IMR-90 (cell line): Measurements from ENCODE around the gene DLGAP4. TPM values are rescaled to one million over a fixed set of nuclear protein-coding genes. Genes with fewer than 3 reads are reported as not detected.

Experiments
- ATAC-seq: fragments of 200-7000 bp; cut with Tn5 transposase; 2 replicates; pipeline ENCODE4 v1.9.1; 2020; ENCODE audit warnings: low read depth, mild to moderate bottlenecking, moderate library complexity
- BruUV-seq: library from RNA; stranded (reverse); fragments of 400-500 nt; replicated peaks from 2 replicates; lab custom pipeline; 2021; lab: Mats Ljungman, UMichigan
- CTCF ChIA-PET: fragments of 300-600 bp; formaldehyde crosslinking; extraction: SDS; loops from one replicate; lab custom pipeline; 2021; ENCODE audit warnings: antibody characterized with exemption; lab: Yijun Ruan, JAX
- POLR2A ChIA-PET: fragments of 300-600 bp; sonication (Branson Sonifier 250); formaldehyde crosslinking; loops from one replicate; lab custom pipeline; 2022; ENCODE audit warnings: antibody characterized with exemption; ENCODE audit not compliant: unreplicated experiment; lab: Charles Lee
- DNase-seq: peaks from one replicate; pipeline ENCODE4 v3.0.0; 2013
- H2AFZ ChIP-seq: replicated peaks from 2 replicates; pipeline ENCODE3; 2013; ENCODE audit warnings: low read length, mild to moderate bottlenecking; ENCODE audit not compliant: poor library complexity
- H2AK5ac ChIP-seq: 2 replicates; pipeline ENCODE4 v1.6.1; 2013; ENCODE audit warnings: low read depth, low read length, inconsistent platforms
- H2AK9ac ChIP-seq: replicated peaks from 2 replicates; pipeline ENCODE3; 2013; ENCODE audit warnings: mild to moderate bottlenecking, low read depth, low read length, moderate library complexity; ENCODE audit not compliant: poor library complexity
- H2BK120ac ChIP-seq: 2 replicates; pipeline ENCODE4 v1.6.1; 2013; ENCODE audit warnings: low read depth, low read length, inconsistent platforms
- H2BK15ac ChIP-seq: 3 replicates; pipeline ENCODE4 v1.6.1; 2013; ENCODE audit warnings: low read depth, low read length, inconsistent platforms
- H2BK20ac ChIP-seq: 2 replicates; pipeline ENCODE4 v1.6.1; 2013; ENCODE audit warnings: low read depth, mild to moderate bottlenecking, inconsistent platforms, low read length, moderate library complexity
- H2BK5ac ChIP-seq: 2 replicates; pipeline ENCODE4 v1.6.1; 2013; ENCODE audit warnings: mild to moderate bottlenecking, low read depth, low read length, inconsistent platforms; ENCODE audit not compliant: poor library complexity, severe bottlenecking
- H3K14ac ChIP-seq: replicated peaks from 2 replicates; pipeline ENCODE4 v1.6.1; 2013; ENCODE audit warnings: low read depth, low read length, inconsistent platforms
- H3K18ac ChIP-seq: 2 replicates; pipeline ENCODE4 v1.6.1; 2013; ENCODE audit warnings: low read depth, low read length, control low read depth
- H3K23ac ChIP-seq: 2 replicates; pipeline ENCODE4 v1.6.1; 2013; ENCODE audit warnings: low read depth, low read length, inconsistent platforms
- H3K27ac ChIP-seq: 2 replicates; pipeline ENCODE4 v1.5.1; 2013; ENCODE audit warnings: mild to moderate bottlenecking, control low read depth, low read length; ENCODE audit not compliant: insufficient read depth
- H3K27me3 ChIP-seq: 2 replicates; pipeline ENCODE4 v1.6.1; 2013; ENCODE audit warnings: low read length; ENCODE audit not compliant: control insufficient read depth, insufficient read depth
- H3K36me3 ChIP-seq: 2 replicates; pipeline ENCODE4 v1.6.1; 2013; ENCODE audit warnings: low read length, mixed read lengths; ENCODE audit not compliant: control insufficient read depth, insufficient read depth
- H3K4ac ChIP-seq: 2 replicates; pipeline ENCODE4 v1.6.1; 2013; ENCODE audit warnings: low read depth, low read length, inconsistent platforms
- H3K4me1 ChIP-seq: 2 replicates; pipeline ENCODE4 v1.6.1; 2013; ENCODE audit warnings: low read length, mixed read lengths; ENCODE audit not compliant: control insufficient read depth, insufficient read depth
- H3K4me2 ChIP-seq: 2 replicates; pipeline ENCODE4 v1.6.1; 2013; ENCODE audit warnings: low read depth, mild to moderate bottlenecking, control low read depth, low read length, moderate library complexity
- H3K4me3 ChIP-seq: 2 replicates; pipeline ENCODE4 v1.5.1; 2013; ENCODE audit warnings: low read depth, mild to moderate bottlenecking, control low read depth, low read length, moderate library complexity; ENCODE audit not compliant: insufficient read depth
- H3K56ac ChIP-seq: 2 replicates; pipeline ENCODE4 v1.6.1; 2013; ENCODE audit warnings: low read length, inconsistent platforms; ENCODE audit not compliant: insufficient read depth; ENCODE audit errors: extremely low read depth
- H3K79me1 ChIP-seq, 2 experiments: 2 replicates each; pipeline ENCODE4 v1.6.1; 2013; ENCODE audit warnings: low read length in 2 of 2, inconsistent platforms in 1 of 2, low read depth in 1 of 2
- H3K9ac ChIP-seq: 2 replicates; pipeline ENCODE4 v1.6.1; 2013; ENCODE audit warnings: low read depth, low read length, control low read depth
- H3K9me1 ChIP-seq: 2 replicates; pipeline ENCODE4 v1.6.1; 2013; ENCODE audit warnings: low read length, inconsistent platforms; ENCODE audit not compliant: insufficient read depth
- H3K9me3 ChIP-seq: 2 replicates; pipeline ENCODE4 v1.6.1; 2013; ENCODE audit warnings: low read length; ENCODE audit not compliant: control insufficient read depth, insufficient read depth
- H4K20me1 ChIP-seq: 2 replicates; pipeline ENCODE4 v1.6.1; 2013; ENCODE audit warnings: low read length, inconsistent platforms; ENCODE audit not compliant: insufficient read depth
- H4K5ac ChIP-seq: 2 replicates; pipeline ENCODE4 v1.6.1; 2013; ENCODE audit warnings: mild to moderate bottlenecking, low read depth, low read length, control low read depth
- H4K8ac ChIP-seq, 2 experiments: 2 replicates each; pipeline ENCODE4 v1.6.1; 2013; ENCODE audit warnings: low read depth in 2 of 2, low read length in 2 of 2, control low read depth in 1 of 2, inconsistent platforms in 1 of 2
- H4K91ac ChIP-seq: 2 replicates; pipeline ENCODE4 v1.6.1; 2013; ENCODE audit warnings: low read depth, low read length, inconsistent platforms; ENCODE audit not compliant: insufficient read depth
- CEBPB ChIP-seq: IDR thresholded peaks from 2 replicates; pipeline ENCODE4 v1.6.1; 2012; ENCODE audit warnings: low read depth, low read length, improper control_type of control experiment
- CHD1 ChIP-seq: IDR thresholded peaks from 2 replicates; pipeline ENCODE4 v1.6.1; 2012; ENCODE audit warnings: low read depth, low read length, improper control_type of control experiment
- CTCF ChIP-seq: conservative IDR thresholded peaks from 2 replicates; pipeline ENCODE4 v1.5.1; 2012; ENCODE audit warnings: mild to moderate bottlenecking, low read depth, low read length, improper control_type of control experiment
- ELK1 ChIP-seq: fragments of 150-350 bp; IDR thresholded peaks from 2 replicates; pipeline ENCODE4 v1.6.1; 2016; ENCODE audit warnings: low read depth, mild to moderate bottlenecking, low read length, moderate library complexity, borderline replicate concordance
- FOS ChIP-seq: fragments of 150-350 bp; IDR thresholded peaks from 2 replicates; pipeline ENCODE4 v1.6.1; 2016; ENCODE audit warnings: low read depth, low read length
- MAFK ChIP-seq: IDR thresholded peaks from 2 replicates; pipeline ENCODE4 v1.6.1; 2012; ENCODE audit warnings: low read depth, low read length, improper control_type of control experiment
- MAZ ChIP-seq: IDR thresholded peaks from 2 replicates; pipeline ENCODE4 v1.6.1; 2012; ENCODE audit warnings: low read depth, mild to moderate bottlenecking, low read length, improper control_type of control experiment, moderate library complexity, borderline replicate concordance
- NFE2L2 ChIP-seq: fragments of 150-350 bp; IDR thresholded peaks from 2 replicates; pipeline ENCODE4 v1.6.1; 2016; ENCODE audit warnings: low read depth, mild to moderate bottlenecking, low read length
- POLR2A ChIP-seq: IDR thresholded peaks from 2 replicates; pipeline ENCODE4 v1.6.1; 2012; ENCODE audit warnings: mild to moderate bottlenecking, low read depth, low read length
- RCOR1 ChIP-seq: IDR thresholded peaks from 2 replicates; pipeline ENCODE4 v1.6.1; 2012; ENCODE audit warnings: mild to moderate bottlenecking, low read length, improper control_type of control experiment; ENCODE audit not compliant: insufficient replicate concordance
- SMC3 ChIP-seq: fragments of 150-350 bp; IDR thresholded peaks from 2 replicates; pipeline ENCODE4 v1.6.1; 2016; ENCODE audit warnings: low read depth, mild to moderate bottlenecking, antibody characterized with exemption, low read length, moderate library complexity
- WGBS, 2 experiments: methylation state at CpG; one replicate each; pipeline versions ENCODE4 v1.1.5 to v1.1.7; 2013; ENCODE audit warnings: missing lambda C conversion rate in 2 of 2; ENCODE audit not compliant: insufficient read length in 1 of 2; ENCODE audit errors: extremely low coverage in 2 of 2; 5-methylcytosine and 5-hydroxymethylcytosine counted together
- dilution Hi-C: fragments of 300-500 bp; cut with HindIII; formaldehyde crosslinking; loops from one replicate; pipeline ENCODE4 v1.14.3; 2018; ENCODE audit warnings: low sequenced_read_pairs; ENCODE audit not compliant: unreplicated experiment
- in situ Hi-C: fragments of 300-500 bp; cut with MboI; formaldehyde crosslinking; loops from 3 replicates; pipeline ENCODE4 v1.14.3; 2019; ENCODE audit warnings: low sequenced_read_pairs, inconsistent platforms, mixed read lengths
- intact Hi-C: fragments of 100-400 bp; cut with micrococcal nuclease; formaldehyde crosslinking; loops from 2 replicates; pipeline ENCODE4 v1.10.0; 2022
- polyA plus RNA-seq, 3 experiments: library from polyadenylated mRNA; depleted of rRNA; stranded (reverse); fragments of >200 nt; gene quantifications; 2 replicates each; pipeline ENCODE4 v1.2.3, GENCODE V29; 2012; ENCODE audit warnings: low replicate concordance in 1 of 3
- total RNA-seq: library from RNA; depleted of rRNA; stranded (reverse); fragments of >200 nt; gene quantifications from 2 replicates; pipeline ENCODE4 v1.2.3, GENCODE V29; 2012

The DLGAP4 gene
- total and polyA plus RNA-seq, 2 of the 4 experiments (the other 2 are of a cell fraction), result 32.3 to 73.2 TPM

GRCh38 chr20:36549628-36549941 is 243.4 kb downstream of the DLGAP4 start:
- BruUV-seq, result no TSS peak
- H3K4me3 ChIP-seq, result no peak overlapping the region
- H3K18ac ChIP-seq, result no peak overlapping the region
- H4K20me1 ChIP-seq, result peaks cover 66% of the 10 kb centered on the region
- H4K5ac ChIP-seq, result no peak overlapping the region
- H2BK120ac ChIP-seq, result no peak overlapping the region
- H2AK5ac ChIP-seq, result no peak overlapping the region
- H3K36me3 ChIP-seq, result peaks cover 44% of the 10 kb centered on the region
- H2BK5ac ChIP-seq, result no peak overlapping the region
- ATAC-seq (peak; percentile 1), DNase-seq (no peak)
- no peak overlapping the region for H3K27ac ChIP-seq
- POLR2A ChIA-PET, result interaction anchor here (1.4 kb wide), 1 partner anchor 85 kb away, joined by 5 read pairs; no protein-coding TSS in a partner anchor
- no peak overlapping the region for H3K4ac ChIP-seq
- in situ Hi-C loops, result no loop called here
- H2BK15ac ChIP-seq, result no peak overlapping the region
- H2AK9ac ChIP-seq, result peak overlapping the region; percentile 87
- H3K14ac ChIP-seq, result no peak overlapping the region
- dilution Hi-C loops, result no loop called here
- intact Hi-C loops, result no loop called here
- no peak overlapping the region for H3K9ac ChIP-seq
- H4K8ac ChIP-seq, result 0 out of 4 replicates have a peak overlapping the region, but pooled peaks have one; percentile 21 to 29
- H2BK20ac ChIP-seq, result no peak overlapping the region
- WGBS, 2 experiments, result no CpG with 5 or more reads among the region's 9 CpGs
- H3K4me2 ChIP-seq, result no peak overlapping the region
- CTCF ChIA-PET, result no interaction called here
- H3K9me1 ChIP-seq, result peaks cover 10% of the 10 kb centered on the region
- no peaks in the 10 kb centered on the region for H3K27me3 ChIP-seq
- TF ChIP-seq CEBPB, result no peak
- TF ChIP-seq POLR2A, result no peak
- TF ChIP-seq FOS, result no peak
- TF ChIP-seq NFE2L2, result no peak
- no peak for TF ChIP-seq MAFK
- no peak for TF ChIP-seq CHD1
- TF ChIP-seq CTCF, result no peak
- no peak for TF ChIP-seq RCOR1
- TF ChIP-seq MAZ, result no peak
- no peak for TF ChIP-seq ELK1
- no peak for TF ChIP-seq SMC3
- peaks cover 2% of the 10 kb centered on the region for H3K4me1 ChIP-seq
- no peak overlapping the region for H3K23ac ChIP-seq
- H2AFZ ChIP-seq, result no peak overlapping the region
- H4K91ac ChIP-seq, result no peak overlapping the region
- no peak overlapping the region for H3K56ac ChIP-seq
- H3K9me3 ChIP-seq, result no peaks in the 10 kb centered on the region
- H3K79me1 ChIP-seq, result peaks cover 13 to 59% of the 10 kb centered on the region in 2 experiments; a peak in 3 of 4 replicates
